B cell (primary cell): ENCODE data around the gene ATP7B.

Experiments used
- EZH2 ChIP-seq: IDR thresholded peaks from 2 replicates; pipeline ENCODE4 v1.6.1; 2012; ENCODE audit warnings: borderline replicate concordance, low read depth, mild to moderate bottlenecking, moderate library complexity, low read length; ENCODE audit not compliant: insufficient read depth, poor library complexity, severe bottlenecking
- TF ChIP-seq, protein P1 (sequence below): fragments of 200-600 bp; IDR thresholded peaks from one replicate; pipeline ENCODE4 v1.8.0; 2022; ENCODE audit warnings: antibody characterized with exemption, mild to moderate bottlenecking

DNA sequence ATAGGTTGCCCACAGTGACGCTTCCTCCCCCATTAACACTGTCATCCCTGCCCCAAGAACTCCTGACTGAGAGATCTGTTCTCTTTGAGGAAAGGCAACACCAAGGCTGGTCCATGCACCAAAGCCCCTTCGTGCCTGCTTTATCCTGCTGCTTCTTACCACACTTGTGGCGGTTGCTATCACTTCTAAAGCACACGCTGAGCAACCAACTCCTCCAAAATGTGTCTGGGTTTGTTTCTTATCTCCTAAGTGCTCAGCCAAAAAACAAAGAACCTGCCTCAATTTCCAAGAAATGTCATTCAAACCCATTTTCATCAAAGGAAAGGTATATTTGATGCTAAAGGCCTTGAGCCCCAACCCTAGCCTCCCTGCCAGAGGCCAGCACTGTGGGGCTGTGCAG is 14.6 kb downstream of the ATP7B start:
- TF ChIP-seq, protein P1, sequence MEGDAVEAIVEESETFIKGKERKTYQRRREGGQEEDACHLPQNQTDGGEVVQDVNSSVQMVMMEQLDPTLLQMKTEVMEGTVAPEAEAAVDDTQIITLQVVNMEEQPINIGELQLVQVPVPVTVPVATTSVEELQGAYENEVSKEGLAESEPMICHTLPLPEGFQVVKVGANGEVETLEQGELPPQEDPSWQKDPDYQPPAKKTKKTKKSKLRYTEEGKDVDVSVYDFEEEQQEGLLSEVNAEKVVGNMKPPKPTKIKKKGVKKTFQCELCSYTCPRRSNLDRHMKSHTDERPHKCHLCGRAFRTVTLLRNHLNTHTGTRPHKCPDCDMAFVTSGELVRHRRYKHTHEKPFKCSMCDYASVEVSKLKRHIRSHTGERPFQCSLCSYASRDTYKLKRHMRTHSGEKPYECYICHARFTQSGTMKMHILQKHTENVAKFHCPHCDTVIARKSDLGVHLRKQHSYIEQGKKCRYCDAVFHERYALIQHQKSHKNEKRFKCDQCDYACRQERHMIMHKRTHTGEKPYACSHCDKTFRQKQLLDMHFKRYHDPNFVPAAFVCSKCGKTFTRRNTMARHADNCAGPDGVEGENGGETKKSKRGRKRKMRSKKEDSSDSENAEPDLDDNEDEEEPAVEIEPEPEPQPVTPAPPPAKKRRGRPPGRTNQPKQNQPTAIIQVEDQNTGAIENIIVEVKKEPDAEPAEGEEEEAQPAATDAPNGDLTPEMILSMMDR = no peak
- TF ChIP-seq EZH2 = no peak
